Endometrial microvascular endothelial cells (primary cell): Measurements from ENCODE around the gene USP19. TPM values are rescaled to one million over a fixed set of nuclear protein-coding genes. Genes with fewer than 3 reads are reported as not detected.

ENCODE experiments used
- in situ Hi-C: cut with HindIII; loops from 2 replicates; pipeline ENCODE4 v1.10.0; 2017; ENCODE audit warnings: low sequenced_read_pairs, low pct_unique_long_range_greater_than_20kb; ENCODE audit errors: inconsistent ontology term
- total RNA-seq: library from RNA; depleted of rRNA; stranded (reverse); fragments of >200 nt; gene quantifications from one replicate; pipeline ENCODE4 v1.2.3, GENCODE V29; 2015; ENCODE audit errors: inconsistent ontology term

USP19 gene
- total RNA-seq, 1 donor from 2014 or later: 37.3 TPM

DNA sequence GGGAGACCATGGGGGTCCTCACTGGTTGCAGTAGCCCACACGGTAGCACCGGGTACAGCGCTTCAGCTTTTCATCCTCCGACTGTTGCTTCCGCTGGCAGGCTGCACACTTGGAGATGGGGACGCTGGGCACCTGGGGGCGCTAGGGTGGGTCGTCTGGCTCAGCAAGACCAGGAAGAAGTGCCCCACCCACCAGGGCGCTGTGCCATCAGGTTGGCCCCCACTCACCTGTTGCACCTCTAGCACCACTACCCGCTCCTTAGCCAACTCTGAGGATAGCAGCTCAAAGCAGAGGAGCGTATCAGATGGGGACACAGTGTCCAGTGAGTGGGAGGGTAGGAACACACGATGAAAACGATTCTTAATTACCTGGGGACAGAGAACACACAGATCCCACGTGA, 8.4 kb downstream of the USP19 start:
- in situ Hi-C loops: no loop called here

DNA sequence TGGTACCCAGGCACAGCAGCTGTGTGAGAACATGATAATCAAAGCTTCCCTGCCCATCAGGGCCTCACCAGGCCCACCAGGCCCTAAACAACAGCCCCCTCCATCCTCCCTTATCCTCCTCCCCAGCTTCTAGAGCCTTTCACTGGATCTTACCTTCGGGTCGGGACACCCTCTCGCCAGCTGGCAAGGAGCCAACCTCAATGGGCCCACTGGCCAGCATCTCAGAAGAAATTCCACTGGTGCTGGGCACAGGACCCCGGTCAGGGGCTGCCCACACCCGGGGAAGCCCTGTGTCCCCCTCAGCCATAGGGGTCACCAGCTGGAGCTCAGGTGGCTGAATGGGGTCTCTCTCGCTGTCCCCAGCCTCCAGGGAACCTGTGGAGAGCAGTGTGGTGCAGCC, 9.3 kb downstream of the USP19 start:
- in situ Hi-C loops: no loop called here

DNA sequence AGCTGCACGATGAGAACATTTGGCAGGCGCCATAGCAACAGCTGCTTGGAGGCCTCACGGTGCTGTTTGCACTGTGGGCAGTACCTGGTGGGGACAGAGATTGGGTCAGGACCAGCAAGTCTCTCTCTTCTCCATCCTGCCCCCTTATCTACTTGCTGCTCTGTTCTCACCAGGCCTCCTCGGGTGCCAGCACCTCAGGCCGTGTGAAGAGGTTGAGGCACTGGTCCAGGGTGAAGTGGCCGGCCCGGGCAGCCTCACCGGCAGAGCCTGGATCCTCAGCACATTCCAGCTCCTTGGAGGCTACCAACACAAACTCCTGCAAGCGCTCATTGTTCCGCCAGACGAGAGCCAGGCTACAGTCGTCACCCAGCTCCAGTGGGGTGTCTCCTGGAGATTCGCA, 9.8 kb downstream of the USP19 start:
- in situ Hi-C loops: no loop called here

DNA sequence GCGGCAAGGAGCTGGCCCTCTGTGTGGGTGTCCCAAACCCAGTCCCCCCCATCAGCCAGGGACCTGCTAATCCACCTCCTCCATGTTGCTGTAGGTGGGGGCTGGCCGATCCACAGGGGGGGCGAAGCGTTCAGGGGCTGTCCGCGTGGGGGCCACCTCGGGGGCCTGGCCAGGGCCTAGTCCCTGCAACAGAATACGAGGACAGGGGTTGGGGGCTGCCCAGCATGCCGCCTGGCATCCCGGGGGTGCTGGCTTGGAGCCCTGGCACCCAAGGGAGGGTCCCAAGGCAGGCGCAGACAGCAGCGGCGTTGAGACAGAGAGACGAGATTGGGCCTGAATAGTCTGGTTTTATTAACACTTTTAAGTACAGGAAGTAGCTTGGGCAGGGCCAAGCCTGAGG, 12.3 kb downstream of the USP19 start:
- in situ Hi-C loops: no loop called here

DNA sequence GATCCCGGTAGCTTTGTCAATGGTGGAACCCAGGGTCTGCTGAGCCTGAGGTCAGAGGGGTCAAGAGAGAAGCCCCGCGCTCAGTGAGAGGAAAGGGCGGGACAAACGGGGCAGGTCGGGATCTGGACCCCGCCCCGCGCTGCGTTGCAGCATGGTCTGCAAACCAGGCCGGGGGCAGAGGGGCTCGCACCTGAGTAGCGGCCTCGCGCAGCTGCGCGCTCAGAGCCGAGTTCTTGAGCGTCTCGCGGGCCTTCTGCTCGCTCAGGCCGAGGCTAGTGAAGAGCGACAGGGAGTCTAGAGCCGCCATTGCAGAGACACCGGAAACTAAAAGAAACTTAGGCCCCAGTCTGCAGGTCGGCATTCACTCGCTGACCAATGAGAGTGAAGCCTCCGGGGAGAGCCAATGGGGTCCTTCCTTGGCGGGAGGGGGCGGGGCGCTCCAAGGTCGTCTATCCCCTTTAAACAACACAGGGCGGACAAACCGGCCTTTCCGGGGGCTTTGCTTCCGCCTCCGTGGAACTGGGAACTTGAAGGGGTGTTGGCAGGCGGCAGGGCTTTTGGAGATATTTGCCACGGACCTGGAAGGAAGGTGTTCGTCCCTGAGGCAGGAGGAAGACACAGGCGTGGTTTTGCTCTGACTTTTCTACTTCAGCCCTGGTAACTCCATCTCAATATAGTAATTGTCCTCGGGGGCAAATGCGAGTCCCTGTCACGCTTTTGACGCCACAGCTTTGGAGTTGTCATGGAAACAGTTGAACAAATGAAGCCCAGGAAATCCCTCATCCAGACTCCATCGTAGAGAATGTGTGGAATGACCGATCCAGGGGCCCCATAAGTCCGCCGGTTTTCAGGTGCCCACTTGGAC, 16.0 kb downstream of the USP19 start, which contains the start of gene QARS1:
Gene QARS1 (minus strand): TSS at position 331 of the 865 bp plus-strand sequence. CDS start 24 bp downstream, at position 307.
- in situ Hi-C loops: no loop called here

DNA sequence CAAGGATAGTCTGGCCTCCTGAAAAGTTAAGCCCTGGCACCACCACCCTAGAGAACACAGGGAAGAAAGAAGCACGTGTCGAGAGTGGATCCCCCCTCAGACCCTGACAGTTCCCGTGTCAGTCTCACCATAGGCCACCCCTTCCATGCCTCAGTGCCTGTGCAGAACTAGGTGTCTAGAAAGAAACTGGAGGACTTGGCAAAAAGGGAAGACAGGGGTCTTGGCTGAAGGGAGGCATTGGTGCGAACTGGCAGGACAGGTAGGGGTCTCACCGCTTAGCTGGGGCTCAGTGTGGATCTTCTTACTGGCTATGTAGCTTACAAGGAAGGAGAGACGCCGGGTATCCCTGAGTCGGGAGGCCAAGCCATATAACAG, 16.6 kb downstream of the USP19 start:
- in situ Hi-C loops: no loop called here

DNA sequence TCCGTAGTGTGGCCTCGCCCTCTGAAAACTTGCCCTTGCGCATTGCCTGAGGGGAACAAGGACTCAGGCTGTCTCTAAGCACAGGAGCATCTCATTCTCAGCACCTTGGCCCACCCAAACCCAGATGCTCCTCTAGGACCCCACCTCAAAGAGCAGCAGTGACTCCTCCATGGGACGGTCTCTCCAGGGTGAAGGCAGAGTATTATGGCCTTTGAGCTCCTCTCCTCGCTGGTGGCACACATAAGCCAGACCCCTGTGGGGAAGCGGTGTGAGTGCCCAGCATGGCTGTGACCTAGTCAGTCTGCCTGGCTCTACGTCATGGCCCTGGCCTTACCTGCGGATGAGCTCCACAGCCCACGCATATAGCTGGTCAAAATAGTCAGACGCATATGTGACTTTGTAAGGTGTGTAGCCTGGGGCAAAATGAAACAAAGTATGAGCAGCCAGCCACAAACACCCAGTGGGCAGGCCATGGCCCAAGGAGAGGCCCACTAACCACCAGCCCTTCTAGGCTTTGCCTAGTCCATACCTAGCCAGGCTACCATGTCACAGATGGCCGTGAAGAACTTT, 20.5 kb downstream of the USP19 start:
- in situ Hi-C loops: no loop called here

DNA sequence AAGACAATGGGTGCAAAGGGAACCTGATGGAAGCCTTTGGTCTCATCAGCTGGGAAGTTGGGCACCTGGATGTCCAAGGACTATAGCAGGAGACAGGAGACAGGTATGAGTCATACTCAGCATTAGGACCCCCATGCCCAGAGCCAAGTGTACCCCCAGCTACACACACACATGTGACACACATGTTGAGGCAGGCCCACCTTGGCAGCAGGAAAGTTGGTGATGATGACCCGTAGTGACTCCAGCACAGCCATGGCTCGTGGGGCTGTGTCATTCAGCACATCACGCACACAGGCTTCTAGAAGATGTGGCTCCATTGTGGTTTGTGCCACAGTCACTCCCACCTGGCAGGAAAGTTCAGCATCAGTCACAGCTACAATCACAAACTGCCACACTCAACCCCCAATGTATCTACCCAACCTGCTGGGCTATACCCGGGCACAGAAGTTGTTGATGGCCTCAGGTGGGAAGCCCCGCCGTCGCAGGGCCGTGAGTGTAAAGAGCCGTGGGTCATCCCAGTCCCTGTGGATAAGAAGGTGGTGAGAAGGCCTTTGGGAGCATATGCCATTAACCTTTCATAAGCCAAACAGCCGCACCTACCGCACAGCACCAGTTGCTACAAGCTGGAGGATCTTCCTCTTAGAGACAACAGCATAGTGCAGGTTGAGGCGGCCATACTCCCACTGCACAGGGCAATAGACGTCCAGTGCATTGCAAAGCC, 21.6 kb downstream of the USP19 start:
- in situ Hi-C loops: loop anchor here (10.0 kb wide), 1 partner anchor 316 kb away; the partner anchor contains the start of genes RHOA and TCTA

DNA sequence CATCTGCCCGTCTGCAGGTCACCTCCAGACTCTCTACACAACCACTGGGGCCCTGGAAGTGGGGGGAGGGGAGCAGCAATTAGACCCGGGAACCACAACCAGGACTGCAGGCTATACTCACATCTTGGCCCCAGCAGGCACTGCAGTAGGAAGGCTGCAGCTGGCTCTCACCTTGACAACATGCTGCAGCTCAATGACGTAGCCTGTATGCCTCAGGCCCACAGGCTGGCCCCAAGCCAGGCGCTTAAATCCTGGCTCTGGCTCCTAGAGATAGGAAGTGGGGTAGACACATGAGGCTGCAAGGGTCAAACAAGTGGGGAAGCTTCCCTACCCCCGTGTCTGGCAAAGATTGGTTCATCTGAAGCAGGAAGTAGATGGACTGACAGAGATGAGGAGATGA, 22.2 kb downstream of the USP19 start:
- in situ Hi-C loops: loop anchor here (10.0 kb wide), 1 partner anchor 316 kb away; the partner anchor contains the start of genes RHOA and TCTA

DNA sequence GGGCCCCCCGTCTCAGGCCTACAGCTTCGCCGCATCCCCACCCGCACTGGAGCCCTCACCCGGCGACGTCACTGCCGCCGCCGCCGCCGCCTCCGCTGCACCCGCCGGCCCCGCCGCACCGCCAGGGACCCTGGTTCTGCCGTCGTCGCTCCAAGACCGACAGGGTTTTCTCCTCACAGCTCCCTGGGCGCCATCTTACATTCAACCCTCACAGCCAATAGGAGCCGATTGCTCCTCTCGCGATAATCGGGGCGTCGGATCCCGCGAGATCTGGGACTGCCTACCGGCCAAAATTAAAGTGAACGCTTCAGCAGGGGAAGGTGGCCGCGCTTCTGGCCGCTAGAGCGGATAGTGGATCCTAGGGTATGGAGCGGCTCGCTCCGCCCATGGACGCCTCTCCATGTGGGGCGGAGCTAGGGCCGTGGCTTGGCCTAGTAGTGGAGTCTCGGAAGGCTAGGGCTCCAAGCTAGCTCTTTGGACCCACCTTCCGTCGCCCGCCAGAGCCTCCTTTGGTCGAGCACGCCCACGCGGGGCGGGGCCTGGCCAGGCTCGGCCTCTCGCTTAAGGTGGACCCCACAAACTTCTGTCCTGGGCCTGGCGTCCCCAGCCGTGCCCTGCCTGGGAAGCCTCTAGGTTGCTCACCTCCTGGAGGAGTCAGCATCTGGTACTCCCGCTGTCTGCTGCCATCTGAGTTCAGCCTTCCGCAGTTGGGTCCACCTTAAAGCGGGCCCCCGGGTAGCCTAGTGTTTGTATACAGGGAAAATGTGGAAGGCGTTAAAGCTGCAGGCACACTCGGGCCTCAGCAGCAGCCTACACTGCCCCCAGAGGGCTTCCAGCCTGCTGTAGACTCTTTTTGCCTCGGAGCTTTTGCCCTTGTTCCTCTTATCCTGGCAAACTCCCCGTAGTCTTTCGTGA, 26.5 kb downstream of the USP19 start, which contains the start of gene QRICH1:
Gene QRICH1 (minus strand): TSS at position 219 of the 915 bp plus-strand sequence. CDS start 17,054 bp downstream, outside the sequence.
- in situ Hi-C loops: loop anchor here (10.0 kb wide), 1 partner anchor 321 kb away; the partner anchor contains the start of genes RHOA and TCTA

DNA sequence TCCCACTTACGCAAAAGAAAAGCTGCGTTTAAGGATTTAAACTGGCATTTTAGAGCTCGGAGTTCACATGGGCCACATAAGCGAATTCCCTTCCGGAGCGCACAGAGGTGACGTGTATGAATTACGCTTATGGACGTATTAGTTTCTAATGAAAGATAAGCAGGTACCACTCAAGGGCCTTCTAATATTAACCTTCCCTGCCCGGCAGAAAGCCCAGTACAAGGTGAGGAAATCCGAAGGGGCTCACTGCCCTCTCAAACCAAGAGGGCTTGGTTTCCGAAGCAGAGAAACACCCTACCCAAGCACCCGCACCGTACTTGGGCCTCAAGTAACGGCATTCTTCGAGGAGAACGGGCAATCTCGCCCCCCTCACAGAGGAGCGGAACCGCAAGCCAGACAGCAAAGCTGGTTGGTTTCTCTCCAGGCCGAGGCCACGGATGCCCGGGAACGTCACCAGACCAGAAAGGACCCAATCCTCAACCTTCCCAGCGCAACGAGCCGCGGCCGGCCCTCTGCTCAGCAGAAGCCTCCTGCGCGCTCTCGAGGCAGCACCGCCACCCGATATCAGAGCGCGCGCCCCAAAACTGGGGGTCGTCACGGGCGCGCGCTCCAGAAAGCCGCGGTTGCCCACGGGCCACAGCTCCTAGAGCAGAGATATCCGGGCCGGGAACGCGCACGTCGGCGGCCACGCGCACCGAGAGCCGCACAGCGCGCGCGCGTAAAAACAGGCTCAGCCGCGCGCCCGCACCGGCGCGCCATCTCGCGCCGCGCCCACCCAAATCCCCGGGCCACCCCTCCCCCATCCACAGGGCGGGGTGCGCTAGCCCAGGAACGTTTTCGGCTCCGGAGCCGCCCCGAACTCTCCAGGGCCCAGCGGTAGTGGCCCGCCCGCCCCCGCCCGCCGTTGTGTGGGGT, 27.4 kb downstream of the USP19 start:
- in situ Hi-C loops: loop anchor here (10.0 kb wide), 1 partner anchor 322 kb away; the partner anchor contains the start of genes RHOA and TCTA

DNA sequence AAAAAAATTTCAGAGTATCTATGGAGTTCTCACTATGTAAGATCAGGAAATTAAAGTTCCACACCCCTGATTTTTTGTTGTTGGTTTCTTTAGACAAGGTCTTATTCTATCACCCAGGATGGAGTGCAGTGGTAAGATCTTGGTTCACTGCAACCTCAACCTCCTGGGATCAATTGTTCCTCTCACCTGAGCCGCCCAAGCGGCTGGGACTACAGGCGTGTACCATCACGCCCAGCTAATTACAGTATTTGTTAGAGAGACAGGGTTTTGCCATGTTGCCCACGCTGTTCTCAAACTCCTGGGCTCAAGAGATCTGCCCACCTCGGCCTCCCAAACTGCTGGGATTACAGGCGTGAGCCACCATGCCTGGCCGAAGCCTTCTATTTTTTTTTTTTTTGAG, 39.2 kb downstream of the USP19 start:
- in situ Hi-C loops: no loop called here

DNA sequence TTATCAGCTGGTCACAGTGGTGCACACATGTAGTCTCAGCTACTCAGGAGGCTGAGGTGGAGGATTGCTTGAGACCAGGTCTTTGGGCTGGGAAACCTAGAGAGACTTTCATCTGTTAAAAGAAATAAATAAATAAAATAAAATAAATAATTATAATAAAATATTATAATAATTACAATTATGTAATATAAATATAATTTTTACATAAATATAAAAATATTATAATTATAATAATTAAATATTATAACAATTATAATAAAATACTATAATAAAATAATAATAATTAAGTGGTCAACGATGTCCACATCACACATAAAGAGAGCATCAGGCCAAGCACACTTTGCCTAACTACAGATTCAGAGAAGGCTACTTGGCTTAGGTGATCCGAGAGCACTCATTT, 41.4 kb downstream of the USP19 start:
- in situ Hi-C loops: no loop called here

DNA sequence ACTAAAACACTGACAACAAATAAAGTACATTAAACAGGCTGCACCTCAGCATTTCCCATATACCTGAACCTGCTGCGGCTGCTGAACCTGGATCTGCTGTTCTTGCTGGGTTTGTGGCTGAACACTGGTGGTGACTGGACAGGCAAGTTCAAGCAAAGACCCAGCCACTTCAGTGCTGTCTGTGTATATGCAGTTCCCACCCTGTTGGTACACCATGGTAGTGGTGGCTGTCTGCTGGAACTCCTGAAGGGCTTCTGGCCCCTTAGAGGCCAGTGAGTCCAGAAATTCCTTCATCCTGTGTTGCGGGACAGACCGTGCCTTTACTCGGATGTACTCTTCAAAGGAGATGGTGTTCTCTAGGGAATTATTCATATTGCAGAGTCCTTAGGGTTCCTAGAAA, 44.0 kb downstream of the USP19 start:
- in situ Hi-C loops: no loop called here

DNA sequence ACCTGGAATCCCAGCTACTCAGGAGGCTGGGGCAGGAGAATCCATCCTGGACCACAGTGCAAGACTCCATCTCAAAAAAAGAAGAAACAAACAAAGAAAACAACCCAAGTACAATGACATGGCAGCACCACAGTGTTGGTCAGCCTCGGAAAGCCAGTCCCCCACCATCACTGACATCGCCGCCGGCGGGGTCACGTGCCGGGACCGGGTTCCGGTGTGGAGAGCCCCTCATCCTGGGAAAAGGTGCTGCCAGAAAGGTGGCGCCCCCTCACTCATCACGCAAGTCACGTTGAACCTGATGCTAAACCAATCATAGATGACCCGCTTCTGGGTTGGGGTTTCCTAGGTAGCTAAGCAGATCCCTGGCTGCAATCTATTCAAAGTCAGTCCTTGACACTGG, 44.5 kb downstream of the USP19 start:
- in situ Hi-C loops: no loop called here
